CD4-positive, alpha-beta T cell (primary cell): ENCODE data around the gene LITAF. TPM values are rescaled to one million over a fixed set of nuclear protein-coding genes. Genes with fewer than 3 reads are reported as not detected.
A peak's percentile ranks its signal among the peaks of the same experiment; 100 is the strongest.

Experiments
- ATAC-seq: fragments of 200-7000 bp; cut with Tn5 transposase; one replicate; pipeline ENCODE4 v1.10.0; 2022; ENCODE audit warnings: mild to moderate bottlenecking; ENCODE audit not compliant: poor library complexity
- CTCF ChIA-PET: fragments of 350-600 bp; sonication (Branson Sonifier 250); formaldehyde crosslinking; loops from one replicate; lab custom pipeline; 2021; ENCODE audit warnings: antibody characterized with exemption, inconsistent platforms; lab: Charles Lee
- POLR2A ChIA-PET: fragments of 350-600 bp; sonication (Branson Sonifier 250); formaldehyde crosslinking; loops from one replicate; lab custom pipeline; 2021; ENCODE audit warnings: antibody characterized with exemption, inconsistent platforms; lab: Charles Lee
- DNase-seq, 14 experiments: peaks; one replicate each; pipeline ENCODE4 v3.0.0-alpha.2; 2013 to 2020; ENCODE audit warnings: mixed read lengths in 2 of 14
- H3K27ac ChIP-seq, 2 donors: one replicate each; pipeline versions ENCODE4 v1.5.1 to v1.7.0; 2013; ENCODE audit warnings: low read length in 2 of 2, low read depth in 1 of 2, mild to moderate bottlenecking in 1 of 2
- H3K27me3 ChIP-seq, 2 experiments: 1 replicate in 1 of 2; 2 replicates in 1 of 2; pipeline versions ENCODE4 v1.6.1 to v1.7.0; 2013; ENCODE audit warnings: low read length in 2 of 2, control low read depth in 1 of 2, mild to moderate bottlenecking in 1 of 2, moderate library complexity in 1 of 2; ENCODE audit not compliant: insufficient read depth in 2 of 2, control insufficient read depth in 1 of 2
- H3K36me3 ChIP-seq: one replicate; pipeline ENCODE4 v1.6.1; 2013; ENCODE audit warnings: low read length, control low read depth; ENCODE audit not compliant: insufficient read depth
- H3K4me1 ChIP-seq: one replicate; pipeline ENCODE4 v1.6.1; 2013; ENCODE audit warnings: low read length, control low read depth; ENCODE audit not compliant: insufficient read depth
- H3K4me3 ChIP-seq: one replicate; pipeline ENCODE4 v1.5.1; 2013; ENCODE audit warnings: mild to moderate bottlenecking, low read length, moderate library complexity
- H3K9me3 ChIP-seq, 2 experiments: 1 replicate in 1 of 2; 2 replicates in 1 of 2; pipeline versions ENCODE4 v1.6.1 to v1.7.0; 2013; ENCODE audit warnings: low read length in 2 of 2, mild to moderate bottlenecking in 2 of 2, control low read depth in 1 of 2, moderate library complexity in 1 of 2; ENCODE audit not compliant: control insufficient read depth in 1 of 2, insufficient read depth in 1 of 2
- H3K27ac Mint-ChIP-seq: one replicate; pipeline ENCODE4 v1.8.0; 2020; ENCODE audit warnings: mixed read lengths
- H3K27me3 Mint-ChIP-seq: one replicate; pipeline ENCODE4 v1.8.0; 2021; ENCODE audit warnings: mixed read lengths
- H3K36me3 Mint-ChIP-seq: one replicate; pipeline ENCODE4 v1.8.0; 2021; ENCODE audit warnings: low read depth, mixed read lengths
- H3K4me1 Mint-ChIP-seq: one replicate; pipeline ENCODE4 v1.8.0; 2021; ENCODE audit warnings: low read depth, mixed read lengths
- H3K4me3 Mint-ChIP-seq: one replicate; pipeline ENCODE4 v1.8.0; 2020; ENCODE audit warnings: mild to moderate bottlenecking, mixed read lengths
- H3K9me3 Mint-ChIP-seq: one replicate; pipeline ENCODE4 v1.8.0; 2020; ENCODE audit warnings: mixed read lengths
- intact Hi-C, 2 experiments: fragments of 100-400 bp; cut with DNase I in 1 of 2; cut with micrococcal nuclease in 1 of 2; formaldehyde crosslinking; loops; one replicate each; pipeline versions ENCODE4 v1.15.1 to v1.9.0; 2023 to 2025; cut with DNase I, micrococcal nuclease
- total RNA-seq, 174 experiments: library from RNA in 2 of 174; stranded (reverse) in 2 of 174; gene quantifications; one replicate each; pipeline ENCODE4 v1.2.3 and lab custom pipeline; 2021 to 2026
- TF ChIP-seq, protein P1 (sequence below): fragments of 200-600 bp; IDR thresholded peaks from one replicate; pipeline ENCODE4 v1.8.0; 2022; ENCODE audit warnings: antibody characterized with exemption, mild to moderate bottlenecking

The LITAF gene
- total RNA-seq, 2 experiments from 2014 or later, result 226 to 257 TPM

GRCh38 chr16:11566398-11566797 lies 20.3 kb downstream of the LITAF start:
- Histone ChIP-seq H3K27me3 (no peaks in the 10 kb centered on the region), H3K27ac (peak overlapping the region in 1 of 2 donors; percentile 9), H3K4me1 (peaks cover 71% of the 10 kb centered on the region), H3K4me3 (no peak overlapping the region), H3K36me3 (peaks cover 33% of the 10 kb centered on the region), H3K9me3 (no peaks in the 10 kb centered on the region)
- peaks cover 66% of the 10 kb centered on the region for H3K4me1 Mint-ChIP-seq
- H3K9me3 Mint-ChIP-seq, result no peaks in the 10 kb centered on the region
- H3K36me3 Mint-ChIP-seq, result peaks cover 76% of the 10 kb centered on the region
- intact Hi-C loops, result no loop called here
- ATAC-seq (no peak), DNase-seq (no peak)
- H3K27ac Mint-ChIP-seq, result peak overlapping the region; percentile 94
- no peaks in the 10 kb centered on the region for H3K27me3 Mint-ChIP-seq
- POLR2A ChIA-PET, result no interaction called here
- TF ChIP-seq, protein P1, sequence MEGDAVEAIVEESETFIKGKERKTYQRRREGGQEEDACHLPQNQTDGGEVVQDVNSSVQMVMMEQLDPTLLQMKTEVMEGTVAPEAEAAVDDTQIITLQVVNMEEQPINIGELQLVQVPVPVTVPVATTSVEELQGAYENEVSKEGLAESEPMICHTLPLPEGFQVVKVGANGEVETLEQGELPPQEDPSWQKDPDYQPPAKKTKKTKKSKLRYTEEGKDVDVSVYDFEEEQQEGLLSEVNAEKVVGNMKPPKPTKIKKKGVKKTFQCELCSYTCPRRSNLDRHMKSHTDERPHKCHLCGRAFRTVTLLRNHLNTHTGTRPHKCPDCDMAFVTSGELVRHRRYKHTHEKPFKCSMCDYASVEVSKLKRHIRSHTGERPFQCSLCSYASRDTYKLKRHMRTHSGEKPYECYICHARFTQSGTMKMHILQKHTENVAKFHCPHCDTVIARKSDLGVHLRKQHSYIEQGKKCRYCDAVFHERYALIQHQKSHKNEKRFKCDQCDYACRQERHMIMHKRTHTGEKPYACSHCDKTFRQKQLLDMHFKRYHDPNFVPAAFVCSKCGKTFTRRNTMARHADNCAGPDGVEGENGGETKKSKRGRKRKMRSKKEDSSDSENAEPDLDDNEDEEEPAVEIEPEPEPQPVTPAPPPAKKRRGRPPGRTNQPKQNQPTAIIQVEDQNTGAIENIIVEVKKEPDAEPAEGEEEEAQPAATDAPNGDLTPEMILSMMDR, result no peak
- H3K4me3 Mint-ChIP-seq, result no peak overlapping the region
- CTCF ChIA-PET, result no interaction called here

DNA sequence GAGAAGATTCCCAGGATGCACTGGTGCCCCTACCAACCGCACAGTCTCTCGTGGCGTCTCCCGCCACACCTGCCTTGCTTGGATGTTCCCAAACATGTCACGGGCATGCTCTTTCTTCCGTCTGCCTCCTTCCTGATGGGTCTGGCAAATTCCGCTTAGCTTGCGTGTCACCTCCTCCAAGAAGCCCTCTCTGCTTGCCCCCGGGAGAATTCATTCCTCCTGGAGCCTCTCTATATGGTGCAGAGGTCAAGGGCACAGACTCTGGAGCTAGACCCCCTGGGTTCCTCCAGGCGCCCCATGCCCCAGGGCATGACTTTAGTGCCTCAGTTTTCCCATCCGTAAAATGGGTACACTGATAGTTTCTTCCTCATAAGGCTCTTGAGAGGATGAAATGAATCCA lies 21.1 kb downstream of the LITAF start:
- Mint-ChIP-seq H3K27ac (peak overlapping the region; percentile 94), H3K27me3 (no peaks in the 10 kb centered on the region), H3K36me3 (peaks cover 75% of the 10 kb centered on the region), H3K4me1 (peaks cover 68% of the 10 kb centered on the region), H3K4me3 (no peak overlapping the region), H3K9me3 (no peaks in the 10 kb centered on the region)
- intact Hi-C loops, result no loop called here
- ChIA-PET POLR2A (no interaction called here), CTCF (no interaction called here)
- no peak overlapping the region for H3K27ac ChIP-seq
- no peaks in the 10 kb centered on the region for H3K27me3 ChIP-seq
- DNase-seq, result no peak
- H3K36me3 ChIP-seq, result peaks cover 32% of the 10 kb centered on the region
- TF ChIP-seq, protein P1, result no peak
- no peak for ATAC-seq
- no peak overlapping the region for H3K4me3 ChIP-seq
- no peaks in the 10 kb centered on the region for H3K9me3 ChIP-seq
- H3K4me1 ChIP-seq, result peaks cover 72% of the 10 kb centered on the region

DNA sequence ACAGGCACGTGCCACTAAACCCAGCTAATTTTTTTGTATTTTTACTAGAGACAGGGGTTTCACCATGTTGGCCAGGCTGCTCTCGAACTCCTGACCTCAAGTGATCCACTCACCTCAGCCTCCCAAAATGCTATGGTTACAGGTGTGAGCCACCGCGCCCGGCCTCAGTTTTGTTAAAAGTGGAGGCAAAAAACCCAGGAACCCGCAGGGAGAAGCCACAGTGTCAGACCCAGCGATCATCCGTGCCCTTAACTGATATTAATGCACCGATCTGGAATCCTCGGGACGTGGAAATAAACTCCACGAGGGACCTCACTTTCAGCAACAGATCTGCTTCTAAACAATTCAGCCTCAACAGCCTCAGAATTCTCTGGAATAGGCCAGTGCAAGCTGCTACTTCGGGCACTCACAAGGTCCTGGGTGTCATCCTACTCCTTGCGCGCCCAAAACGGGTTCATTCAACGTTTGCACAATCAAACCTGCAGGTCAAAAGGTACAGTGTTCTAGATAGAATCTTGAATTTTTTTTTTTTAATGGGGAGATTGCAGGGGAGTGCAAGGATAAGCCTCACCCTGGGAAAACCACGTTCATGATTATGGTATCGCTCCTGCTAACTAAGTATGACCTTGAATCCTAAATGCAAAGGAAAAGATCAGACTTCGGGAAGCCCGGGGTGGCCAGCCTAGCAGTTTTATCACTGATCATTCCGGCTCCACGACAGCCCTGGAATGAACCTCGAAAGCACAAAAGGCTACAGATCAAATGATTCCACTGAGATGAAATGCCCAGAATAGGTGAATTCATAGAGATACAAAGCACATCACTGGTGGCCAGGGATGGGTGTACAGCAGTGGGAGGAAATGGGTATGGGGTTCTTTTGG lies 22.4 kb downstream of the LITAF start:
- peaks cover 67% of the 10 kb centered on the region for H3K36me3 Mint-ChIP-seq
- H3K4me3 Mint-ChIP-seq, result peak overlapping the region; percentile 23
- Histone ChIP-seq H3K4me1 (peaks cover 83% of the 10 kb centered on the region), H3K27me3 (no peaks in the 10 kb centered on the region), H3K27ac (no peak overlapping the region), H3K4me3 (no peak overlapping the region), H3K36me3 (peaks cover 26% of the 10 kb centered on the region), H3K9me3 (no peaks in the 10 kb centered on the region)
- peak overlapping the region; percentile 94 for H3K27ac Mint-ChIP-seq
- TF ChIP-seq, protein P1, result no peak
- POLR2A ChIA-PET, result interaction anchor here (0.6 to 2.6 kb wide), 6 partner anchors 9 to 58 kb away, joined by 4 to 12 read pairs (median 7); no protein-coding TSS in a partner anchor
- no peaks in the 10 kb centered on the region for H3K9me3 Mint-ChIP-seq
- H3K27me3 Mint-ChIP-seq, result no peaks in the 10 kb centered on the region
- H3K4me1 Mint-ChIP-seq, result peaks cover 66% of the 10 kb centered on the region
- CTCF ChIA-PET, result interaction anchor here (1.8 kb wide), 1 partner anchor 32 kb away, joined by 5 read pairs; no protein-coding TSS in a partner anchor
- ATAC-seq (no peak), DNase-seq (no peak)
- intact Hi-C loops, result loop anchor here (5.0 kb wide), 2 partner anchors 58 to 78 kb away; no protein-coding TSS in a partner anchor
